ENCODE data around the gene NPSR1.
"Not testable (repeated sequence)": the region's sequence is repeated elsewhere in the genome, so short reads cannot be mapped to it uniquely, and the experiment has no call there.

Gene NPSR1

DNA sequence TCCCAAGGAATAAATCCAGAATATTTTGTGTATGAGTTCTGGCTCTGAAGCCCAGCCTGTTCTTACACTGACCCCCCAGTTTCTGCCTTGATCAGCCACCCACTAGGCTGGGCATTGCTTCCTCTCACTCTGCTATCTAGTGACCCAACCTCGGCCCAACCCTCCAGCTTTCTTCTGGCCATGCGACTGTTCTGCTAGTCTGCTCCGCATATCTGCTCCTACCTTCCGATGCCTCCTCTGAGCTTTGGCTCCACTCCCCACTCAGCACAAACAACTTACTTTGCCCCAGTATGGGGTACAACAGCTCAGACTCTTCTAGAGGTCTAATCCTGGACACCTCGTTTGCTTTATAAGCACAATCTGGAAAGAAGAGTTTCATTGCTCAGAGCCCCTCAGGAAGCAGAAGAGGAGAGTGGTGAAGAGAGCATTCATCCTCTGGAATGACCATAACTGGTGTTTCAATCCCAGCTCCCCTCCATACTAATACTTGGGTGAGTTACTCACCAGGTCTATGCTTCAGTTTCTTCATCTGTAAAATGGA, 99.6 kb downstream of the NPSR1 start:
- DNase-seq (ENCODE audit: low read depth), result no peak

DNA sequence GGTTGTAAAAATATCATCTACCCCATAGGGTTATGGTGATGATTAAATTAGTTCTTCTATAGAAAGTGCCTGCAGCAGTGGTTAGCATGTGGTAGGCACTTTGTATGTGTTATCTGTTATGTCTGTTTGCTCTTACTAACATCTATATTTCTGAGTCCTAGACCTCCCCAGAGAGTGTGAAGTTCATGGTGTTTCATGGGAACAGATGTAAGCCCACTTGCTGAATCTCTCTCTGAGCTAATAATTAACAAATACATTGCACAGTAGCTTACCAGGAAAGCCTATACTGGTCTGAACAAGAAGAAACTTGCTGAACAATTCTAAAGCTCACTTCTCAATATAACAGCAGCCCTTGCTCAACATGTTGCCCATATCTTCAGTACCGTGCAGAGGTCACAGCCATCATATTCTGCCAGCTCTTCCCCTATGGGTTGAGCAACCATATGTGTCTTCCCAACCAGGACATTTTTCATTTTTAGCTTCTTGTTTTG, 100.1 kb downstream of the NPSR1 start:
- no peak for DNase-seq (ENCODE audit: low read depth)

DNA sequence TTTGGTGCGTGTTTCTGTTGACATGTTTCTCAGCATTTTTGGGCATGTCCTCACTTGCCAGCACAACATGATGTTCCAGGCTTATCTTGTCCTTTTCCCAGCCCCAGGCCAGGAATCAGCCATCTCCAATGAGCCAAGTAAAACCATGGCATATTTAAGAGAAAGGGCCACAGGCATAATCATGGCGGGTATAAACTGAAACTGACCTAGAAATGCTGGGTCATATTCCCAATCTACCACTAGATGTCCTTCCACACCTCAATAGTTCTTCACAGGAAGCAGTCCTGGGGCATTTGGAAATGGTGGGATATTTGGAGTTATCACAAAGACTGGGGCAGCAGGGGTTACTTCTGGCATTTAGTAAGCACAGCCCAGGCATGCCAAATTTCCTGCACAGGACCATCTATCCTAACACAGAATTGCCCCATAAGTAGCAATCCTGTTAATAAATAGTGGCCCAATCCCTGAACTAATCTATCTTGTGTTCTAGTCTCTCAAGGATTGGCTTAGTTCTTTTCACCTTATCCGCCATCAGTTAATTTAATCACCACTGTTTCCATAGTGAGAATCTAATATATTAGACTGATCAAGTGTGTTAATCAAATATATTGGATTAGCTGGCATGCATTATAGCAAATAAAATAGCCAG, 101.6 kb downstream of the NPSR1 start:
- no peak for DNase-seq (ENCODE audit: low read depth)

DNA sequence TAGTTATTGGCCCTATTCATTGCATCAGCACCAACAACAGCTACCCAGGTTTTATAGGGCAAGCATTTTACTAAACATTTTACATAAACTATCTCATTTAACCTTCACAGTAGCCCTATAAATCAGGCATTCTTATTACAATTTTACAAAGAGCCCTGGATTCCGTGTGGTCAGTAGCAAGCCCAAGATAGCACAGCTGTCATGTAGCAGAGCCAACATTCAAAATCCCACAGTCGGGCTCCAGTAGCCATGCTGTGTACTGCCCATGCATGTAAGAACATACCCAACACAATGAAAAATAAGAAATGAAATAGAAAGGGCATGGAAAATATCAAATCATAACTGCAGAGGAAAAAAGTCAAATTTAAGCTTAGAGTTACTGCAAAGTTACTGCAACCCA, 102.3 kb downstream of the NPSR1 start:
- no peak for DNase-seq (ENCODE audit: low read depth)

DNA sequence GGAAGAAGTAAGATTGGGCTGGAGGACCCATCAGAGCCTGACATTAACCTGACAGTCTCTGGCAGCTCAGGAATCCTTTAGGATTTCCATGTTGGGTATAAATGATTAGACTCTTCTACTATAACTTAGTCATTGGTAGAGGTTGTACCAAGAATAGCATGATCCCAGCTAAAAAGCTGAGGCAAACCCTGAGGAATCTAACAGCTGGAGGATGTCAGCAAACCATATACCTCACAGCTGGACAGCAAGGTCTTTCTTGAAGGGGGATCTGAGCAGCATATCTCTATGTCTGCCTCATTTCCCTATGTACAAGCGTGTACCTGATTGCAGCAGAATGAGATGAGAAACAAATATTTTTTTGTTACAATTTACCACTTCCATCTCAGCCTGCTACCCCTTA, 103.2 kb downstream of the NPSR1 start:
- no peak for DNase-seq (ENCODE audit: low read depth)

DNA sequence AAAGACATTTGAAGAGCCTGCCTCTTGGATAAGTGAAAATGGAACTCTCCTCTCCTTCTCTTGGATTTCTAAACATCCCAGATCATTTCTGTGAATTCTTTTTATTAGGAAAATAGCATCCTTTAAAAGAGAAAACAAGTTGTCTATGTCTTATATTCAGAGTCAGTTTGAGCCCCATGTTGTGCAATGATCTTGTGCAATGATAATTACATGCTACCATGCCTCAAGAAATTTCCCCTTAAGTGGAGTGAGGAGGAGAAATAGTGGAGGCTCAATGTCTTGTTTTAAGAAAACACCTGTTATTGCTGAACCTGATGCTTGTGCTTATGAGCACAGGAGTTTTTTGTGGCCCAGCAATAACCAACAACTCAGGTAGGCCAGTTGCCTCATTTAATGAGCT, 103.6 kb downstream of the NPSR1 start:
- DNase-seq (ENCODE audit: low read depth), result no peak

DNA sequence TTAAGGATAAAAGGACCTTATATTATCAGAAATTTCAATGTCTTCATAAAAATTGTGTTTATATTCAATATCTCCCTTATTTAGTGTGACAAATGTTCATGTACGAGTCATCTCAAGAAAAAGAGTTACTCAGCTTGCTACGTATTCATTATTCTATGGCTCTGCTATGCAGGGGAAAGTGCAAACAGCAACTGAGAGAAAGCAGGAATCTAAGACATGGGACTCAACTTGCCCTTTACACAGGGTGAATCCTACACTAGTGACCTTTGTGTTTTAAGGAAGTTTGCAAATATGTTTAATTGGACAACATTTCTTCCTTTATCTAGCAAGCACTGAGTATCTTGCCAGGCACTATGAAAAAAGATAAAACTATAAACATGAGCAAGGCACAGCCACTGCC, 104.7 kb downstream of the NPSR1 start:
- DNase-seq (ENCODE audit: low read depth), result no peak

DNA sequence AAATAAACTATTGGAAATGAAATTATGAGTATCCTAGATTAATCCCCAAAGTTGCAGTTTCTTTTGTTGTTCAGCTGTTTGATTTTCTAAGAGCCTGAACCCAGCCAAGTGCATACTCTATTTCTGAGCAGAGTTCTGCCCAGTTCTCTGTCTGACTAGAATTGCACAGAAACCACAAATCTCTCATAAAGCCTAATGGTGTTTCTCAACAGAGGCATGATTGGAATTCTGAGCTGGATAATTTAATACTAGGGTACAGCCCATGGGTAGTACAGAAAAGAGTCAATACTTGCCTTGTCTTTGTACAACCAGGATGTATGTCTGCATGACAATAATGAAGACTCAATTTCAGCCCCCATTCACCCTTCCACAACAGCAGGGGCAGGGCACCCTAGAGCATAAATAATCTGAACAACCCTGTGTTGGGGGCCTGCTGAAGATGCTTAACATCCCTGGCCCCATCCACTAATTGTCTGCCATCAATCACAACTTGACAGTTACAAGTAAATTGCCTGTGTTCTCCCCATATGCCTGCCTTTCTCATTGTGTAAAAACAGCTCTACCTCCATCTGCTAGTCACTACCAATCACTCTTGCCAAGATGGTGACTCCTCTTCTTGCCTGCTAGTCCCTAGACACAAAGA, 114.4 kb downstream of the NPSR1 start:
- no peak for DNase-seq (ENCODE audit: low read depth)

DNA sequence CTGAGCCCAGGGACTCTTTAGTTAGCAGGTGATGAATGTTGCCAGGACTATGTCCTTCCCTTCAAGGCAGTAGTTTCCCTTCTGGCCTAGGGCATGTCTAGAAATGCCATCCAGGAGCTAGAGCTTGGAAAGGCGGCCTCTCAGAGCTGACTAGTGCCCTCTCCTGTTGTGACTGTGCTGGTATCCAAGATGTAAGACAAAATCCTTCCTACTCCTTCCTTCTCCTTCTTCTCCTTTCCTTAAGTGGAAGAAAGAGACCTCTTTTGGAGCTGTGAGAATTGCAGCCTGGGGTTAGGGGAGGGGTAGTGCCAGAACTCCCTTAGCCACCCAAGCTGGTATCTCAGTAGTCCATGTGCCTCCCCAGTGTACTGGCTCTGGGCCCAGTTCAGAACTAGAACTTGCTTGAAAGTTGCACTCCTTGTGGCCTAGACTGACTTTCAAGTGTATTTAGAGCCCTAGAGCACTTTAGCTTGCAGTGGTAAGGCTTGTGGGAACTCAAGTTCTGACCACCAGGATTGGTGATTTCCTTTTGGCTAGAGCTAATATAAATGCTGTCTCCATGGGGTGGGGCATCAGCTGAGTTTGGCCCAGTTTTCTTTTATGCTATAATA, 118.8 kb downstream of the NPSR1 start:
- no peak for DNase-seq (ENCODE audit: low read depth)

DNA sequence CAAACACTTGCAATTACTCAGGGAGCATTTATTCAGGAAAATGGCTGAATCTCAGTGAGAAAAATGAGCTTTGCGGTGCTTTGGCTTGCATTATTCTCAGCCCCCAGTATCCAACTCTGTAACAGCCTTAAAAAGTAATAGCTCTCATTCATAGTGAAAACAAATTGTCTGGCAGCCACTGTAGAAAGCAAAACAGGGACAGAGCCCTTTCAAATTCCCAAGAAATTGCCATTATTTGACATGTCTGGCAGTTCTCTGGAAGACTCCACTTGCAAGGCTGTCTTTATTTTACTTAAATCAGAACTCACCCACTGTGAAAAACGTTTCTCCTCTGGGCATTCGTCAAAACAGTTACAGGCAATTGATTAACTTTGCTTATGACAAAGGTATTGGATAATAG, 122.5 kb downstream of the NPSR1 start:
- DNase-seq (ENCODE audit: low read depth), result no peak

DNA sequence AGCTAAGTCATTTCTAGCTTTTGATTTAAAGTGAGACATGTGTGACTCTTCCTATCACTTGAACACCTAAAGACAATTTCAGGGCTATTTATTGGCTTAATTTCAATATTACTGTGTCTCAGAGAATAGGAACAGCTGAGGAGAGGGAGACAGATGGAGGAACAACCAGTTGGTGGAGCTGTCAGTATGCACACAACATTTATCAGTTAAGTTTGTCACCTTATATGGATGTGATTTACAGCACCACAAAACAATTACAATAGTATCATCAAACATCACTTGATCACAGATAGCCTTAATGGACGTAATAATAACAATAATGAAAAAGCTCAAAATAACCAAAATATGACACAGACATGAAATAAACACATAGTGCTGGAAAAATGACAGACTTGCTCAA, 129.6 kb downstream of the NPSR1 start:
- no peak for DNase-seq (ENCODE audit: low read depth)

DNA sequence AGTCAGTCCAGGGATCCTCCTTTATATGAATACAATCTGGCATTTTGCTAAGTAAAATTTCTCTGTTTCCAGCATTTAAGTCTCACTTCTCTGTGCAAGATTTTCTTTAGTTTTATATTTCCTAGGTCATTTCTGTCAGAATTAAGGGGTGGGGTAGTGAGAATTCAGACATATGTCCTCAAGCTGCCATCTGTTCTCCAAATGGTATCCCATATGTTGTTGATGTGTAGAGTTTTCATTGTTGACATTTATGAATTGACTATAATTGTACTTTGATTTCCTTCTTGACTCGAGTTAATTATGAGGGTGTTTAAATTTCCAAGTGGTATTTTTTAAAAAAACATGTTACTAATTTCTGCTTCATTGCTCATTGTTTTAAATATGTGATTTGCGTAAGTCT, 148.8 kb downstream of the NPSR1 start:
- DNase-seq (ENCODE audit: low read depth), result no peak

DNA sequence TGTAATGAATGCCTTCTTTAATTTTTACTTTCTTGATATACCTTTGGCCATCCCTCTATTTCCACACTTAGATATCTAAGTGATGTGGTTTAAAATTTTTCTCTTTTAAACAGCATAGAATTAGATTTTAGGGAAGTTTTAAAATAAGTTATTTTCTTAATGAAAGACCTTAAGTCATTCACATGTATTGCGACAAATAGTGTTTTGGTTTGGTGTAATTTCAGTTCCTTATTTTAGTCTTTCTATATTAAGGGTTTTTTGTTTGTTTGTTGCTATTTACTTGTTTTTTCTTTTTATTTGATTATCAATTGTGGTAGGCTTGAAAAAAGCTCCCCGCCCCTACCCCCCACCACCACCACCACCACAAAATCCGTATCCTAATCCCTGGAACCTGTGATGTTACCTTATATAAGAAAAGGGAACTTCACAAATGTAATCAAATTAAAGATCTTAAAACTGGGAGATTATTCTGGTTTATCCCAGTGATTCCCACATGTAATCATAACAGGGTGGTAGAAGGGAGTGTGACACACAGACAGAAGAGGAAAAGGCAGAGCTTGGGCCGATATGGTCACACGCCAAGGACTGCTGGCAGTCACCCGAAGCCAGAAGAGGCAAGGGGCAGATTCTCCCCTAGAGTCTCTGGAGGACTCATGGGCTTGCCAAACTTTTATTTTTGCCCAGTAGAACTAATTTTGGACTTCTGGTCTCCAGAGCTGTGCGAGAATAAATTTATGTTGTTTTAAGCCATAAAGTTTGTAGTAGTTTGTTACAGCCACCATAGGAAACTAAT, 149.7 kb downstream of the NPSR1 start:
- DNase-seq (ENCODE audit: low read depth), result no peak

DNA sequence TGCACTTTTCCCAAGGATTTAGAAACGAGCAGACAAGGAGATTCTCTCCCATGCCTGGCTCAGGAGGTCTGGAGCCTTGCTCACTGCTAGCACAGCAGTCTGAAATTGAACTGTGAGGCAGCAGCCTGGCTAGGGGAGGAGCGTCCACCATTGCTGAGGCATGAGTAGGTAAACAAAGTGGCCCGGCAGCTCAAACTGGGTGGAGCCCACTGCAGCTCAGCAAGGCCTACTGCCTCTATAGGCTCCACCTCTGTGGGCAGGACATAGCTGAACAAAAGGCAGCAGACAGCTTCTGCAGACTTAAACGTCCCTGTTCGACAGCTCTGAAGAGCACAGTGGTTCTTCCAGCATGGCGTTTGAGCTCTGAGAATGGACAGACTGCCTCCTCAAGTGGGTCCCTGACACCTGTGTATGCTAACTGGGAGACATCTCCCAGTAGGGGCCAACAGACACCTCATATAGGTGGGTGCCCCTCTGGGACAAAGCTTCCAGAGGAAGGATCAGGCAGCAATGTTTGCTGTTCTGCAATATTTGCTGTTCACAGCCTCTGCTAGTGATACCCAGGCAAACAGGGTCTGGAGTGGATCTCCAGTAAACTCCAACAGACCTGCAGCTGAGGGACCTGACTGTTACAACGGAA, 156.3 kb downstream of the NPSR1 start:
- not testable (repeated sequence) for DNase-seq (ENCODE audit: low read depth)

DNA sequence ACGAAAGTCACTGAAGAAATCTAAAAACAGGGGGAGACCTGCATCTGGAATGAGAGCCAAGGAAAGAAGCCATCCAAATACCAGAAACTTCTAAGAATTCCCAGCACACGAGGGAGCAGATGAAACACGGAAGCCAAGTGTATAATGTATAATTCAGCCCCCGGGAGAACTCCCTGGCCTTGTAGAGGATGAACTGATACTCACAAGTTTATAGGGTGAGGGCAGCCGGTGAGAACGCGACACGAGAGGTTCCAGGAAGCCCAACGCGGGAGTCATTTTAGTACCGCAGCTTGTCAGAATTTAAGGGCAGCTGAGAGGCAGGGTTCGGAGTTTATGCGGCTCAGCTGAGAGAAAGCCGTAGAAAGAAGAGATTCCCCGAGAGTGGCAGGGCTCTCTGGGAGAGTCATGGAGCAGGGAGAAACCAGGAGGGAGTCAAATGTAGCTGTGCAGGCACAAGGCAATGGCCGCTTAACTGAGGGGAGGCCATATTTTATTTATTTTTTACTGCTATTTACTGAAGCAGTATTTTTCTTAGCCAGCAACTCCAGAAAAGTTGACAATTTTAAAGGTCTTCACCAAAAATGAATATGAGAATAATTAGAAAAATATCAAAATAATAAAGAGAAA, 164.0 kb downstream of the NPSR1 start:
- no peak for DNase-seq (ENCODE audit: low read depth)

DNA sequence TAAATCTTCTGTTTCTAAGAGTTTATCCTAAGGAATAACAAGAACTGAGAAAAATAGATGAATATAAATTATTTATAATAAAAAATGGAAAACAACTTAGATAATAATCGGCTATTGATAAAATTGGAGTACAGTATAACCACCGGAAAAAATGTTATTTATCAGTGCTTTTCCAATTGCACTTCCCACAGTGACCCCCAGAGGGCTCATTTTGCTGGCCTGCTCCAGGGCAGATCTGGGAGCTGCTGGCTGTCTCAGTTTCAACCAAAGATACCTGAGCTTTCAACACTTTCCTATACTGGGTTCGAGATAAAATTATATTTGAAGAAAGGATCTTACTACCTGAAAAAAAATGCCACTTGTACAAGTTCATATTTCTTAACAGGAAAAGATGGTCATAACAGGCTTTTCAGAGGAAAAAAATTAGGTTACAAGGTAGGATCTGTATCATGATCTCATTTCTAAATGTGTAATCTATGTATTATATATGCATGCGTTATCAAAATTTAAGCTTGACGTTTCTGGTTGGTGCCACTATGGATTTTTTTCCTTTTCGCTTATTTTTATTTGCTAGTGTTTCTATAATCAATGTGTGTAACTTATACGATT, 165.7 kb downstream of the NPSR1 start:
- peak; percentile 37 for DNase-seq (ENCODE audit: low read depth)

DNA sequence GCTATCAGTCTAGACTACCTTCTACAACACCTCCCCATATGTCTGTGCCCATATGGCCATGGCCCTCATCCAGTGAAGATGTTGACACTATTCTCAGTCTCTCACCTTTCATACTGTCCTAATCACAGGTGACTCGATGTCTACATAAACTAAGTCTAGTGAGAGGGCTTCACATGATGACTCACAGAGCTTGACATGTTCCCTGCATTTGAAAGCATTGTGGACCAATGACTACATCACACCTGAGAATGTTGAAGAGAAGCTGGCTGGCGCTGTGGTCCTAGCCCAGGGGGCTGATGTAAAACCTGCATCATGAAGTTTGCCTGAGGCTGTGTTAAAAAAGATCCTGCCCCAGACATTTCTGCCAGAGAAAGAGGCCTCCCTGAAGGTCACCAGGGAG, 167.2 kb downstream of the NPSR1 start:
- DNase-seq (ENCODE audit: low read depth), result no peak

DNA sequence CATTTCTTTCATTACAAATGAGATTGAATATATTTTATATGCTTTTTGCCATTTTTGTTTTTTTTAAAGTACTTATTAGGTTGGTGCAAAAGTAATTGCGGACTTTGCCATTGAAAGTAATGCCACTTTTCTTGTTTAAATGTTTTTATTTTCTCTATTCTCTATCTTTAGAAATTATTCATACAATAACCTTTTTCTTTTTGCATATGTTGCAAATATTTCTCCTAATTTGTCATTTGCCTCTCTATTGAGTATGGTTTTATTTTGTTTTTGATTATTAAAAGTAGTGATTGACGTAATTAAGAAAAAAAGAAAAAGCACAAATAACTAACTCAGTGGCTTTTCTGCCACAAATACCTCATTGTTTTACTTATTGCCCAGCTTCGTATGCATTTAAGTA, 172.4 kb downstream of the NPSR1 start:
- DNase-seq (ENCODE audit: low read depth), result no peak

DNA sequence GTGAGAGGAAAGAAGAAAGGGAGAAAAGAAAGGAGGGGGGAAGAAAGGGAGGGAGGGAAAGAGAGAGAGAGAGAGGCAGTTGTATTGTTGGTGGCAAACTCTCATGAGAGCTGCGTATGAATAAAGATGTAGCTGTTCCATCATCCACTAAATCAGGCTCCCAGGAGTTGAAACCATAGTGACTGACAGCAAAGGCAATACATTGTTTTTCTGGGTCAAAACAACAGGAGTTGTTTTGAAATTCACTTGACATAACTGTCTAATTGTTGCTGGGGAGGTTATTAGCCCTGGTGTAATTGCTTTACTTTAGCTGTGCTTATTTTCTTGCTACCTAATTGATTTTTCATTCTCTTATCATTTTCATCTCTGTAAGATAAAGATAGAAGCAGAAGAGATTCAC, 173.4 kb downstream of the NPSR1 start:
- DNase-seq (ENCODE audit: low read depth), result no peak

DNA sequence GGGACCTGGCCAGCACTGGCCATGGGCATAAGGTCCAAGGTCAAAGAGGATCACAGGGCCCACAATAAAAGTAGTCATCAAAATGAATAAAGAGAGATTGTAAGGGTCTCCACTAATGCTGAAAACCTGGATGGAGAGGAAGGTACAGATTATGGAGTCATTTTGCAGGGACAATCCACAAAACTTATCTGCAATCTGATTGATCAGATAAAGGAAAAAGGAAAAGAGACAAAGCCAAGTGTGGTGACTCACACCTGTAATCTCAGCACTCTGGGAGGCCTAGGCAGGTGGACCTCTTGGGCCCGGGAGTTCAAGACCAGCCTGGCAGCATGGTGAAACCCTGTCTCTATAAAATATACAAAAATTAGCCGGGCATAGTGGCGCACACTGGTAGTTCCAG, 174.0 kb downstream of the NPSR1 start:
- DNase-seq (ENCODE audit: low read depth), result no peak
